NCI-H2196 treated with DMSO at 0.1 percent for 48 hours (cell line): ENCODE measurements around the gene SRBD1.

Experiments
- DNase-seq: peaks from one replicate; lab custom pipeline; 2025; ENCODE audit not compliant: unreplicated experiment; lab: John Stamatoyannopoulos, UW

Gene SRBD1

DNA sequence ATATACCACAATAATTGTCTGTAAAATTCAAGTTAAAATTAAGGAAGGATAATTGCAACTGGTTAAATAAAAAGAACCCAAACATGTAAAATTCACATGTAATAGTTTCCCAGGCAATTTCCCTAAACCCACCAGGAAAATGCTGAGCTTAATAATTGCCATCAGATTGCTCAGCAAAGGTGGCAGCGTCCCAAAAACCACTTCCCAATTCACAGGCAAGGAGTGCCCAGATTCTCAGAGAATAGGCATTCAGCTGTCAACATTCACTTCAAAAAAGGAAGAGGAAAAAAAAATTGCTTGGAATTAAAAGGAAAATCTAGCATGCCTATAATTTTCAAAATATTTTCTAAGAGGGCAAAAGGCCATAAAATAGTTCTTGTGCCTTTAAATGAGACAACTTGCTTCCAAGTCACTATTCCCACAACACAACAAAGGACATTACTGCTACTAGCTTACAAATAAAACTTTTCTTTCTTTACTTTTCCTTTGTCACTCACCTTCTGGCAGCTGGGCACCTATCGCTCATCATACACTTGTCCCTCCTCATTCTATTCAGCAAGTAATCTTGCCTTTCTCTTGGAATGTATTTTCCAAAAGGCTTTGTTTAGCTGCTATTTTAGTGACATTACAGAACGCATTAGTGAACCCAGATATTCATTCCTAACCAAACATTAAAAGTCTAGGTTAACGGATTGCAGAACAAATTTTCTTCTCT is 15.2 kb downstream of the SRBD1 start:
- no peak for DNase-seq

DNA sequence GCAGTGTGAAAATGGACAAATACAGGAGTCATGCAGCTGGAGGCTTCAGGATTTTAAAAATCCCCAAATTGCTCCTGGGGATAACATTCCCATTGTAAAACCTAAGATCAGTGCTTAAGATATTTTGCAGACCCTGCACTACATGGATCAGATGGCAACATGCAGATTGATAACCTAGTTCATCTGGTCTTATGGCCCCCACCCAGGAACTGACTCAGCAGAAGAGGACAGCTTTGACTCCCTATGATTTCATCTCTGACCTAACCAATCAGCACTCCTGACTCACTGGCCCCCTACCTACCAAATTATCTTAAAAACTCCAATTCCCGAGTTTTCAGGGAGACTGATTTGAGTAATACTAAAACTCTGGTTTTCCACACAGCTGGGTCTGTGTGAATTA is 20.0 kb downstream of the SRBD1 start:
- DNase-seq: no peak

- DNase-seq: no peak
These were observed 22.8 kb downstream of the SRBD1 start for GRCh38 chr2:45588158-45588829.

DNA sequence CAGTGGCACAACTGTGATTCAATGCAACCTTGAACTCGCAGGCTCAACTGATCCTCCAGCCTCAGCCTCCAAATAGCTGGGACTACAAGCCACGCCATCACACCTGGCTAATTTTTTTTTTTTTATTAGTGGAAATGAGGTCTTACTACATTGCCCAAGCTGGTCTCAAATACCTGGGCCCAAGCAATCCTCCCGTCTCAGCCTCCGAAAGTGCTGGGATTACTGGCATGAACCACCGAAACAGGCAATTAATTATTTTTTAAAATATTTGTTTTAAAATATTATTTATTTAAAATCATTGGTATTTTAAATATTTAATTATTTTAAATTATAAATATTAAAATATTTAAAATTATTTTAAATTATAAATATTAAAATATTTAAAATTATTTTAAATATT is 24.5 kb downstream of the SRBD1 start:
- no peak for DNase-seq

DNA sequence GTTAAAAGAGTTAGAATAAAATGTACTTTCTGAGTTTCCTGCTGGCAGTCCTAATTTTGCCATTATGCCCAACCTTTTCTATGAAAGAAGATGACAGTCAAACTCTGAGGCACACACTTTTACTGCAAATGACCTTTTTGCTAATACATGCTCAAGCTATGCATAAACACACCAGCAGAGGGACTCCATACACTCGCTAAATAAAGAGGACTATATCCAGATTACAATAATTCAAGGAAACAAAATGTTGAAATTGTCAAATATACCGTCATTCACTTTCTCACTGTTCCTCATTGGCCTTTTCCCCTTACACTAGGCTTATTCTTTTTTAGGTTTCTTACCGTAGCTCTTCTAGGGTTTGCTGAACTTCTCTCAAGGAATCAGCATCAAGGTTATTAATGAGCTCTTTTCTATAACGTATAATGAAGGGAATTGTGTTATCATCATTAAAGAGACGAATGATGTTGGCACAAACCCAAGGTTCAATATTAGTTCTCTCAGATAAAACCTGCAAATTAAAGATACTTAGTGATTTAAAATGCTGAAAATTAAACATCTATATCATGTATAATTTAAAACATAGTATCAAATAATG is 25.7 kb downstream of the SRBD1 start:
- peak; percentile 30 for DNase-seq

GRCh38 chr2:45583977-45584376 is 27.1 kb downstream of the SRBD1 start:
- DNase-seq: no peak

DNA sequence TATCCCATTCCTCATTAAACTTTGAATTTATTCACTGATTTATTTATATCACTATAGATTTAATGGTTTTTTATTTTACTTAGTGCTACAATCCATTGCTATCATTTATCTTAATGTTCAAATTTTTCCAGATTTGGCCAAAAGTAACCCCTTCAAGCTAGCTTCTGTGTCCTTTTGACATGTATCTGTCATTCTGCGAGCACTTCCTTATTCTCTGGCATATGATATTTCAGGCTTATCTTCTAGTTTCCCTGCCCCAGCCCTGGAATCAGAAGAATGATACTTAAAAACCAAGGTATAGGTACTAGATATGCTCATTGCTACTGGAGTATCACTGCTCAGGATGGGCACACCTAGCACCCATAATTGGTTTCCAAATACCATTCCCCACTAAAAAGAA is 28.5 kb downstream of the SRBD1 start:
- no peak for DNase-seq

- no peak for DNase-seq
These were observed 32.8 kb downstream of the SRBD1 start for GRCh38 chr2:45578056-45578843.

GRCh38 chr2:45577441-45577840 is 33.6 kb downstream of the SRBD1 start:
- DNase-seq: no peak

DNA sequence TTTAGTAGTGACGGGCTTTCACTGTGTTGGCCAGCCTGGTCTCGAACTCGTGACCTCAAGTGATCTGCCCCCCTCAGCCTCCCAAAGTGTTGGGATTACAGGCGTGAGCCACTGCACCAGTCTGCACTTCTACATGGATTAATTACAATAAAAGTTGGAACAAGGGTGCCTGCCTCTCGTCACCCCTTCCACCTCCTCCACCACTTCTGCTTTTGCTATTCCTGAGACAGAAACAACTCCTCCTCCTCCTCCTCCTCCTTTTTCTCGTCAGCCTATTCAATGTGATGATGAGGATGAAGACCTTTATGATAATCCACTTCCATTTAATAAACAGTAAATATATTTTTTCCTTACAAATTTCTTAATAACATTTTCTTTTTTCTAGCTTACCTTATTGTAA is 35.2 kb downstream of the SRBD1 start:
- DNase-seq: no peak

- DNase-seq: no peak
These were observed 38.1 kb downstream of the SRBD1 start for GRCh38 chr2:45572979-45573378.

DNA sequence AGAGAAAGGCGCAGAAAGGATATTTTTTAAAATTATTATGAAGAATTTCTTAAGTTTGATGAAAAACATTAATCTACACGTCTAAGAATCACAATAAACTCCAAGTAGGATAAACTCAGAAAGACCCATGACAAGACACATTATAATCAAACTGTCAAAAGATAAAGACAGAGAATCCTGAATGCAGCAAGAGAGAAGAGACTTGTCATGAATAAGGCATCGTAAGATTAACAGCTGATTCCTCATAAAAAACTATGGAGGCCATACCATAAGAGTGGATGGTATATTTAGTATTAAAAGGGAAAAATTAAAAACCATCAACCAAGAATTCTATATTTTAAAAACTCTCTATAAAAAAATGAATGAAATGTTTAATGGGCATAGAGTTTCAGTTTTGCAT is 39.1 kb downstream of the SRBD1 start:
- no peak for DNase-seq

GRCh38 chr2:45570671-45571334 is 40.3 kb downstream of the SRBD1 start:
- no peak for DNase-seq

DNA sequence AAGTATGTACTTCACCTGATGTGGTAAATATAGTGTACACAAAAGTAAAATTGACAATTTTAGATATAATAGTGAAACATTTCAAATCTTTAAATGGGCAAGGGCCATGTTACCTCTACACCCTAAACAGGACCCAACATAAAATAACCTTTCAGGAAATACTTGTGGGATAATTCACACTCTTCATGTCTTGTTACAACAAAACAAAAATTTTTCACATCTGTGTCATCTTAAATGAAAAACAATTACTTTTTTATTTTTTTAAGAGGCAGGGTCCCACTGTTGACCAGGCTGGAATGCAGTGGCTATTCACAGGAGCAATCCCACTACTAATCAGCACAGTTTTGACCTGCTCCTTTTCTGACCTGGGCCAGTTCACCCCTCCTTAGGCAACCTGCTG is 42.1 kb downstream of the SRBD1 start:
- no peak for DNase-seq

DNA sequence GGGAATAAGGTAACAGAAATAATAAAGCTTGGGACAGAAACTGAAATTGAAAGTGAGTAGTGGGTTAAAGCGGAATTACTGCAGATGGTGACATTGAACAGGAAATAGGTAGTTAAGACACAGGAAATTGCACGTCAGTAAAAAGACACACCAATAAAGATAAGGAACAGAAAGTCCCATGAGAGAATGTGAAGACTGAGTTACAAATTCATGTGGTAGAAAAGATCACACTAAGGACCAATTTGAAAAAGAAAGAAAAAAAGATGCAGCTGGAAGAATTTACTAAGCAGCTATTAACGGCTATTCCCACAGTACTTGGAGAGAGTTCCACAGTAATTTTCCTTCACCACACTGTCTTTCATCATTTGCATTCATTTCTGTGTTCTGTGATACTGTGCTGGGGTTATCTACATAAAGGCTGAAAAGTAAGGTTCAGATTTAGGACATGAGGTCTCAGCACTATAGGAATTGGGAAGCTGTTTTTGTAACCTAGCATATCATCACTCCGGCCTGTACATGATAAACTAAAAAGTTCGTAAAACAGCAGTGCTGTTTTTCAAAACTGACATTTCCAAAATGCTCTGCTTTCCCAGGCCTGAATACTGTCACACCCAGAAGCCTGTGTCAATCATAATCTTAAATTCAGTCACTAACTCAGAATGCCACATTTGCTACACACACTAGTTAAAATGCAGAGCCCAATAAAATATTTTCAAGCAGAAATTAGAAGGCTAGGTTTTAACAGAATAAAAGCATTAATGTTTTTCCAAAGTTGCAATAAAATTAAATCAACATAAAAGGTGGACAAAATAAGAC is 42.9 kb downstream of the SRBD1 start:
- DNase-seq: no peak

DNA sequence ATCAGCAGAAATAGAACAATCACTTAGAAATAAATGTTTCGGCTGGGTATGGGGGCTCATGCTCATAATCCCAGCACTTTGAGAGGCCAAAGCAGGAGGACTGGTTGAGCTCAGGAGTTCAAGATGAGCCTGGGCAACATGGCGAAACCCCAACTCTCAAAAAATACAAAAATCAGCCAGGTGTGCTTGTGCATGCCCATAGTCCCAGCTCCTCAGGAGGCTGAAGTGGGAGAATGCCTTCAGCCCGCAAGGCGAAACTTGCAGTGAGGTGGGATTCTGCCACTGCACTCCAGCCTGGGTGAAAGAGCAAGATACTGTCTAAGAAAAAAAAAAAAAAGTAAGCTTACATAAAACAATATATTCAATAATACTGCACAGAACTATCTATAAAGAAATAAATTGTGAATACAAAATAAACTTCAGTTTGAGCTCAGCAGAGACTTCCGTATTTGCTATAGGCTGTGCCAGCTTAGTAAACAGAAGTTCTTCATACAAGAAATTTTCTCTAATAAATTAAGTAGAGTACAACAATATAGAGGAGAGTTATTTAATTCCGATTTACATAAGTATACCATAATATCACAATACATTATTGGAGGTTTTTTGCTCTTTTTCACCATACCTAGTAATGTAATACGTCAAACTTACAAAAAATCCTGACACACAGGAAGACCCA is 43.6 kb downstream of the SRBD1 start:
- no peak for DNase-seq

DNA sequence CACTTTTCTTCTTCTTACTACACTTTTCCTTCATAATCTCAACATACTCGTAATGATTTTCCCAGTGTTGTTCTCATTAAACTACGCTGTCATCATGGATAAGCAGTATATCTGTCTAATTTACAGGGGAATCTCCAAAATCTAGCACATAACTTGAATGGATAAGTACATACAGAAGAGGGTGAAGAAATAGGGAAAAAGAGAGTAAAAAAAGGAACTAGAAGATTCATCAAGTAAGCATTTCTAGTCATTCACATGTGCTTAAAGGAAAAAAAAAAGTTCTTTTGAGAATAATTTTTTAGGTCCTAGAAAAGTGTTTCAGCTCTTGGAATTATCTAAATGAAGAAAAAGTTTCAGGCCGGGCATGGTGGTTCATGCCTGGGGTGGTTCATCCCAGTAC is 51.6 kb downstream of the SRBD1 start:
- no peak for DNase-seq

- DNase-seq: no peak
These were observed 56.3 kb downstream of the SRBD1 start for GRCh38 chr2:45554742-45555140.

DNA sequence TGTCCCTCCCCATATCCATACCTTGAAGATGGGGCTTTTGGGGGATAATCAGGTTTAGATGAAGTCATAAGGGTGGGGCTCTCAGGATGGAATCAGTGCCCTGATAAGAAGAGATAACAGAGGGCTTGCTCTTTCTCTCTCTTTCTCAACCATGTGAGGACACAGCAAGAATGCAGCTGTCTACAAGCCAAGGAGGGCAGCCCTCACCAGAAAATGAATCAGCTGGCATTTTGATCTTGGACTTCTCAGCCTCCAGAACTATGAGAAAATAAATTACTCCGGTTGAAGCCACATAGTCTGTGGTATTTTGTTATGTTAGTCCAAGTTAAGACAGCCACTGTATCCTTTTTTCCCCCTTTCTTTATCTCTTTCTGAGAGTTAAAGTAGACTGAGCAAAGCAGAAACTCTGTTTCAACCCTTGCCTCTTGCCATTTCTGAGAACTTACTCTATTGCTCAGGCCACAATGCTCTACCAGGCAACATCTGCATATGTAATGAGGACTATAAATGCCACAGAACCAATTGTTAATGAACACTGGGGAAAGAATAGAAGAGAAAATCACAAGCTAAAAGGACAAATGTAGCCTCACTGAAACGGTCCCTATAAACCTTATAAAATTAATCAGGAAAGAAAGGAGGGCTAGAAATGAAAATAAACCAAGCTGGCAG is 56.9 kb downstream of the SRBD1 start:
- DNase-seq: no peak
